ENCODE data around the gene HDAC4.

GRCh38 chr2:239182981-239183791 lies 217.6 kb downstream of the HDAC4 start:
- TF ChIP-seq GTF2F1 (IDR thresholded peaks at IDR 0.05; ENCODE audit: borderline replicate concordance, low read depth, low read length), result no peak
- TF ChIP-seq, protein P1, sequence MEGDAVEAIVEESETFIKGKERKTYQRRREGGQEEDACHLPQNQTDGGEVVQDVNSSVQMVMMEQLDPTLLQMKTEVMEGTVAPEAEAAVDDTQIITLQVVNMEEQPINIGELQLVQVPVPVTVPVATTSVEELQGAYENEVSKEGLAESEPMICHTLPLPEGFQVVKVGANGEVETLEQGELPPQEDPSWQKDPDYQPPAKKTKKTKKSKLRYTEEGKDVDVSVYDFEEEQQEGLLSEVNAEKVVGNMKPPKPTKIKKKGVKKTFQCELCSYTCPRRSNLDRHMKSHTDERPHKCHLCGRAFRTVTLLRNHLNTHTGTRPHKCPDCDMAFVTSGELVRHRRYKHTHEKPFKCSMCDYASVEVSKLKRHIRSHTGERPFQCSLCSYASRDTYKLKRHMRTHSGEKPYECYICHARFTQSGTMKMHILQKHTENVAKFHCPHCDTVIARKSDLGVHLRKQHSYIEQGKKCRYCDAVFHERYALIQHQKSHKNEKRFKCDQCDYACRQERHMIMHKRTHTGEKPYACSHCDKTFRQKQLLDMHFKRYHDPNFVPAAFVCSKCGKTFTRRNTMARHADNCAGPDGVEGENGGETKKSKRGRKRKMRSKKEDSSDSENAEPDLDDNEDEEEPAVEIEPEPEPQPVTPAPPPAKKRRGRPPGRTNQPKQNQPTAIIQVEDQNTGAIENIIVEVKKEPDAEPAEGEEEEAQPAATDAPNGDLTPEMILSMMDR (IDR thresholded peaks at IDR 0.05; ENCODE audit: control extremely low read depth in 1 of 3, insufficient read depth in 1 of 3, low read depth in 1 of 3, low read length in 3 of 3), result no peak
- TF ChIP-seq CHD2 (IDR thresholded peaks at IDR 0.05; ENCODE audit: low read length), result no peak
- TF ChIP-seq RFX5 (IDR thresholded peaks at IDR 0.05; ENCODE audit: borderline replicate concordance, low read depth, low read length), result no peak
- no peak for TF ChIP-seq TAF1 (IDR thresholded peaks at IDR 0.05; ENCODE audit: low read depth, low read length)
- TF ChIP-seq ATF2 (IDR thresholded peaks at IDR 0.05; ENCODE audit: low read length), result no peak
- no peak for TF ChIP-seq EGR1 (IDR thresholded peaks at IDR 0.05; ENCODE audit: borderline replicate concordance, low read depth, low read length)

All from H1 (cell line).